Trophoblast cell (in vitro differentiated cells and primary cell): ENCODE results near the gene HOOK1.

Experiments used
- DNase-seq, 2 donors: peaks; one replicate each; pipeline ENCODE4 v3.0.0-alpha.2; 2016
- H2AFZ ChIP-seq: 2 replicates; pipeline ENCODE4 v1.6.1; 2013; ENCODE audit warnings: low read length, moderate library complexity, mild to moderate bottlenecking; ENCODE audit not compliant: insufficient read depth, poor library complexity
- H2AK5ac ChIP-seq: 2 replicates; pipeline ENCODE4 v1.6.1; 2013; ENCODE audit warnings: mild to moderate bottlenecking, low read length
- H2BK120ac ChIP-seq: 2 replicates; pipeline ENCODE4 v1.6.1; 2013; ENCODE audit warnings: low read length, mild to moderate bottlenecking, moderate library complexity; ENCODE audit not compliant: insufficient read depth, poor library complexity
- H2BK12ac ChIP-seq: 2 replicates; pipeline ENCODE4 v1.6.1; 2013; ENCODE audit warnings: mild to moderate bottlenecking, low read length, moderate library complexity
- H2BK5ac ChIP-seq: 2 replicates; pipeline ENCODE4 v1.6.1; 2013; ENCODE audit warnings: low read length, low read depth, moderate library complexity, mild to moderate bottlenecking; ENCODE audit not compliant: poor library complexity
- H3K14ac ChIP-seq: 2 replicates; pipeline ENCODE4 v1.6.1; 2013; ENCODE audit warnings: mild to moderate bottlenecking, low read length
- H3K18ac ChIP-seq: 2 replicates; pipeline ENCODE4 v1.6.1; 2013; ENCODE audit warnings: mild to moderate bottlenecking, low read length
- H3K23ac ChIP-seq: 2 replicates; pipeline ENCODE4 v1.6.1; 2013; ENCODE audit warnings: low read length
- H3K27ac ChIP-seq: 2 replicates; pipeline ENCODE4 v1.5.1; 2013; ENCODE audit warnings: low read depth, mild to moderate bottlenecking, inconsistent platforms, low read length, moderate library complexity
- H3K27me3 ChIP-seq: 2 replicates; pipeline ENCODE4 v1.6.1; 2013; ENCODE audit warnings: inconsistent platforms, mild to moderate bottlenecking, low read length, moderate library complexity; ENCODE audit not compliant: insufficient read depth
- H3K36me3 ChIP-seq, 2 experiments: 1 replicate in 1 of 2; 2 replicates in 1 of 2; pipeline ENCODE4 v1.6.1; 2013; ENCODE audit warnings: low read length in 2 of 2, mild to moderate bottlenecking in 2 of 2, moderate library complexity in 1 of 2; ENCODE audit not compliant: insufficient read depth in 2 of 2, control insufficient read depth in 1 of 2
- H3K4ac ChIP-seq: 2 replicates; pipeline ENCODE4 v1.6.1; 2013; ENCODE audit warnings: low read depth, mild to moderate bottlenecking, low read length, moderate library complexity
- H3K4me1 ChIP-seq, 2 experiments: 1 replicate in 1 of 2; 2 replicates in 1 of 2; pipeline ENCODE4 v1.6.1; 2013; ENCODE audit warnings: low read length in 2 of 2, mild to moderate bottlenecking in 2 of 2, moderate library complexity in 1 of 2; ENCODE audit not compliant: insufficient read depth in 2 of 2, control insufficient read depth in 1 of 2
- H3K4me2 ChIP-seq: 2 replicates; pipeline ENCODE4 v1.6.1; 2013; ENCODE audit warnings: inconsistent platforms, mild to moderate bottlenecking, low read length, moderate library complexity
- H3K4me3 ChIP-seq: 2 replicates; pipeline ENCODE4 v1.5.1; 2013; ENCODE audit warnings: mild to moderate bottlenecking, low read depth, low read length, inconsistent platforms
- H3K79me1 ChIP-seq: one replicate; pipeline ENCODE4 v1.6.1; 2013; ENCODE audit warnings: low read length
- H3K79me2 ChIP-seq: 2 replicates; pipeline ENCODE4 v1.6.1; 2013; ENCODE audit warnings: low read length, mild to moderate bottlenecking; ENCODE audit not compliant: control insufficient read depth, insufficient read depth, poor library complexity
- H3K9ac ChIP-seq: 2 replicates; pipeline ENCODE4 v1.6.1; 2013; ENCODE audit warnings: mild to moderate bottlenecking, low read length
- H3K9me3 ChIP-seq: 2 replicates; pipeline ENCODE4 v1.6.1; 2013; ENCODE audit warnings: low read depth, mild to moderate bottlenecking, control low read depth, inconsistent platforms, low read length; ENCODE audit not compliant: insufficient read depth
- H4K12ac ChIP-seq: 2 replicates; pipeline ENCODE4 v1.6.1; 2013; ENCODE audit warnings: low read depth, mild to moderate bottlenecking, low read length, moderate library complexity
- H4K8ac ChIP-seq: 2 replicates; pipeline ENCODE4 v1.6.1; 2013; ENCODE audit warnings: low read depth, mild to moderate bottlenecking, low read length, moderate library complexity
- H4K91ac ChIP-seq: one replicate; pipeline ENCODE4 v1.6.1; 2013; ENCODE audit warnings: low read depth, mild to moderate bottlenecking, low read length, moderate library complexity
- WGBS: extraction: QIAGEN DNeasy Blood & Tissue Kit; methylation state at CpG from one replicate; pipeline ENCODE4 v1.1.7; 2013; ENCODE audit warnings: missing lambda C conversion rate; ENCODE audit not compliant: insufficient read length, insufficient coverage; ENCODE audit errors: extremely low coverage; 5-methylcytosine and 5-hydroxymethylcytosine counted together

HOOK1 gene

GRCh38 chr1:59803458-59804038, 11.2 kb upstream of the HOOK1 start:
- no peak overlapping the region for H4K91ac ChIP-seq
- H3K18ac ChIP-seq = no peak overlapping the region
- H2BK5ac ChIP-seq = no peak overlapping the region
- no peaks in the 10 kb centered on the region for H3K4me1 ChIP-seq
- no peak overlapping the region for H3K23ac ChIP-seq
- no peak overlapping the region for H3K4me2 ChIP-seq
- H3K79me1 ChIP-seq = no peaks in the 10 kb centered on the region
- no peaks in the 10 kb centered on the region for H3K79me2 ChIP-seq
- no peaks in the 10 kb centered on the region for H3K27me3 ChIP-seq
- no peak overlapping the region for H3K14ac ChIP-seq
- H2BK120ac ChIP-seq = no peak overlapping the region
- no peak overlapping the region for H3K4me3 ChIP-seq
- no peak overlapping the region for H3K9ac ChIP-seq
- peaks cover under 1% of the 10 kb centered on the region for H3K9me3 ChIP-seq
- no CpG with 5 or more reads among the region's 1 CpG for WGBS
- no peak overlapping the region for H4K12ac ChIP-seq
- no peak overlapping the region for H2AFZ ChIP-seq
- no peak overlapping the region for H2AK5ac ChIP-seq
- DNase-seq = no peak
- H3K36me3 ChIP-seq = no peaks in the 10 kb centered on the region
- H4K8ac ChIP-seq = no peak overlapping the region
- H2BK12ac ChIP-seq = no peak overlapping the region
- H3K27ac ChIP-seq = no peak overlapping the region
- H3K4ac ChIP-seq = no peak overlapping the region

DNA sequence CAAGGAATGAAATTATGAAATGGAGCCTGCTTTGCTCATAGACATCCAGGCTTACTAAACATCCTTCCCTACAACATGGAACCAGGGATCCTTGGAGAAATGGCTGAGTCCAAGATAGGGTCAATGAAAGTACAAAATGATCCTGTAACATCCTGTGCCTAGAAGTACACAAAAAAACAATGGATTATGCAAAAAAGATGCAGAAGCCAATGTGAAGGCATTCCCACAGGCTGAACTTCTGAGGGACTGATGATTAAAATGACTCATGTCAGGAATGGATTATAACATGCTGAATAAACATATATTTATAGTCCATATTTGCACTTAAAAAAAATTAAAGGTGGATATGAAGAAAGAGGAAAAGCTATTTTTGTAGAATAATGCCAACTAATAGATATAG, 10.4 kb upstream of the HOOK1 start:
- H4K91ac ChIP-seq = no peak overlapping the region
- no peaks in the 10 kb centered on the region for H3K27me3 ChIP-seq
- H3K18ac ChIP-seq = no peak overlapping the region
- H3K9me3 ChIP-seq = peaks cover 2% of the 10 kb centered on the region
- no peak overlapping the region for H4K8ac ChIP-seq
- H2BK120ac ChIP-seq = no peak overlapping the region
- H3K79me2 ChIP-seq = no peaks in the 10 kb centered on the region
- no peaks in the 10 kb centered on the region for H3K4me1 ChIP-seq
- no peak overlapping the region for H2BK5ac ChIP-seq
- no peak overlapping the region for H3K14ac ChIP-seq
- H3K4me3 ChIP-seq = no peak overlapping the region
- H3K79me1 ChIP-seq = no peaks in the 10 kb centered on the region
- H3K4ac ChIP-seq = no peak overlapping the region
- H4K12ac ChIP-seq = no peak overlapping the region
- no peak overlapping the region for H3K27ac ChIP-seq
- H3K9ac ChIP-seq = no peak overlapping the region
- H3K36me3 ChIP-seq = no peaks in the 10 kb centered on the region
- no peak for DNase-seq
- no peak overlapping the region for H2BK12ac ChIP-seq
- H3K23ac ChIP-seq = no peak overlapping the region
- H2AFZ ChIP-seq = no peak overlapping the region
- no peak overlapping the region for H2AK5ac ChIP-seq
- H3K4me2 ChIP-seq = no peak overlapping the region

GRCh38 chr1:59805554-59805953, 9.2 kb upstream of the HOOK1 start:
- no peak overlapping the region for H2BK120ac ChIP-seq
- no peaks in the 10 kb centered on the region for H3K4me1 ChIP-seq
- H4K8ac ChIP-seq = no peak overlapping the region
- H3K36me3 ChIP-seq = no peaks in the 10 kb centered on the region
- no peaks in the 10 kb centered on the region for H3K27me3 ChIP-seq
- H3K79me1 ChIP-seq = no peaks in the 10 kb centered on the region
- no peak overlapping the region for H3K27ac ChIP-seq
- H2AFZ ChIP-seq = no peak overlapping the region
- H3K4ac ChIP-seq = no peak overlapping the region
- H3K23ac ChIP-seq = no peak overlapping the region
- H4K12ac ChIP-seq = no peak overlapping the region
- H3K14ac ChIP-seq = no peak overlapping the region
- no peak overlapping the region for H2AK5ac ChIP-seq
- no peak for DNase-seq
- no peak overlapping the region for H3K4me3 ChIP-seq
- no peak overlapping the region for H2BK5ac ChIP-seq
- peaks cover 2% of the 10 kb centered on the region for H3K9me3 ChIP-seq
- H3K79me2 ChIP-seq = no peaks in the 10 kb centered on the region
- no peak overlapping the region for H2BK12ac ChIP-seq
- no peak overlapping the region for H3K4me2 ChIP-seq
- H3K18ac ChIP-seq = no peak overlapping the region
- H4K91ac ChIP-seq = no peak overlapping the region
- H3K9ac ChIP-seq = no peak overlapping the region

GRCh38 chr1:59814180-59814900, 409 bp upstream of the HOOK1 start:
- H3K4me2 ChIP-seq = peak overlapping the region; percentile 57
- H2BK12ac ChIP-seq = no peak overlapping the region
- H2AFZ ChIP-seq = peak overlapping the region; percentile 85
- peak overlapping the region; percentile 68 for H4K8ac ChIP-seq
- H3K9ac ChIP-seq = no peak overlapping the region
- H3K18ac ChIP-seq = no peak overlapping the region
- no peaks in the 10 kb centered on the region for H3K27me3 ChIP-seq
- H4K91ac ChIP-seq = no peak overlapping the region
- H2BK5ac ChIP-seq = no peak overlapping the region
- no peak overlapping the region for H3K14ac ChIP-seq
- H3K23ac ChIP-seq = no peak overlapping the region
- peaks cover 4 to 5% of the 10 kb centered on the region in 2 experiments for H3K4me1 ChIP-seq
- H3K27ac ChIP-seq = no peak overlapping the region
- no CpG with 5 or more reads among the region's 50 CpGs for WGBS
- no peak overlapping the region for H2AK5ac ChIP-seq
- no peaks in the 10 kb centered on the region for H3K36me3 ChIP-seq
- H3K79me2 ChIP-seq = peaks cover 3% of the 10 kb centered on the region
- no peak overlapping the region for H3K4ac ChIP-seq
- H2BK120ac ChIP-seq = no peak overlapping the region
- no peak overlapping the region for H4K12ac ChIP-seq
- H3K4me3 ChIP-seq = peak overlapping the region; percentile 83
- H3K79me1 ChIP-seq = peaks cover 3% of the 10 kb centered on the region
- H3K9me3 ChIP-seq = no peaks in the 10 kb centered on the region
- peak; percentile 82 to 91 for DNase-seq
